Germinal center (tissue), 1 donor: ENCODE data around the gene ACVRL1.
"Not testable (repeated sequence)": the region's sequence is repeated elsewhere in the genome, so short reads cannot be mapped to it uniquely, and the experiment has no call there.

Experiments used
- DNase-seq: peaks from one replicate; pipeline ENCODE4 v3.0.0; 2012; ENCODE audit warnings: mixed read lengths, low spot score

ACVRL1 gene

DNA sequence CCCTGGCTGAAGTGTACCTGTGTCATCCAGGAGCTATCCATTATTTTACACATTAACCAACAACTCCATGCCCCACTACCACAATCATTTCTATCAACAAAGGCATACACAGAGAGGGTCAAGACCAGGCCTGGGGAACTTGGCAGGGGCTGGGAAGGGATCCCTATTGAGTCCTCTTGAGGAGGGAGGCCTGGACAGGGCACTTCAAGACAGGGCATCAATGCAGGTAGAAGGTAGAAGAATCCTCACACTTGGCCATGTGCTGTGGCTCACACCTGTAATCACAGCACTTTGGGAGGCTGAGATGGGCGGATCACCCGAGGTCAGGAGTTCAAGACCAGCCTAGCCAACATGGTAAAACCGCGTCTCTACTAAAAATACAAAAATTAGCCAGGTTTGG, 32.8 kb upstream of the ACVRL1 start:
- DNase-seq: no peak

DNA sequence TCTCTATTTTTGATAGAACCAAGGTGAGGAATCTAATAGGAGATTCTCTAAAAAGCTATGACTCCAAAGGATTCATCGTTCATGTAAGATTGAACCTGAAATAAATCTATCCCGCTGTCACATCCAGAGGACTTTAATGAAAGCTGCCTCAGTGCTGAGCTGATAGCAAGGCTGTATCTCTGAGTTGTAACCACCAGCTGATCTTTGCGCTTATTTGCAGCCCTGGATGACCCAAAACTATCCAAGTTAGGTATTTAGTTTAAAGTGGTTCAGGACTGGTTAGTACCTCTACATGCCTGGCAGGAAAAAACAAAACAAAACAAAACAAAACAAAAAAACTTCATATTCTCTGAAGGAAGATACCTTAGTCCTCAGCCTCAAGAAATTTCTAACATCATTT, 28.2 kb upstream of the ACVRL1 start:
- no peak for DNase-seq

DNA sequence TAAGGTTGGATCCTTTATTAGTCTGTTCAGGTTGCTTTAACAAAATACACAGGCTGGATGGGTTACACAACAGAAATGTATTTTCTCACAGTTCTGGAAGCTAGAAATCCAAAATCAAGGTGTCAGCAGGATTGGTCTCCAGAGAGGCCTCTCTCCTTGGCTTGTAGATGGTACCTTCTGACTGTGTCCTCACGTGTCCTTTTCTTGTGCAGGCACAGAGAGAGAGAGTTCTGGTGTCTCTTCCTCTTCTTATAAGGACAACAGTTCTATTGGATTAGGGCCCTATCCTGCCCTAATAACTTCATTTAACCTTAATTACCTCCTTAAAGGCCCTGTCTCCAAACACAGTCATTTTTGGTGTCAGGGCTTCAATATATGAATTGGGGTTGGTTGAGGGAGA, 24.0 kb upstream of the ACVRL1 start:
- DNase-seq: no peak

DNA sequence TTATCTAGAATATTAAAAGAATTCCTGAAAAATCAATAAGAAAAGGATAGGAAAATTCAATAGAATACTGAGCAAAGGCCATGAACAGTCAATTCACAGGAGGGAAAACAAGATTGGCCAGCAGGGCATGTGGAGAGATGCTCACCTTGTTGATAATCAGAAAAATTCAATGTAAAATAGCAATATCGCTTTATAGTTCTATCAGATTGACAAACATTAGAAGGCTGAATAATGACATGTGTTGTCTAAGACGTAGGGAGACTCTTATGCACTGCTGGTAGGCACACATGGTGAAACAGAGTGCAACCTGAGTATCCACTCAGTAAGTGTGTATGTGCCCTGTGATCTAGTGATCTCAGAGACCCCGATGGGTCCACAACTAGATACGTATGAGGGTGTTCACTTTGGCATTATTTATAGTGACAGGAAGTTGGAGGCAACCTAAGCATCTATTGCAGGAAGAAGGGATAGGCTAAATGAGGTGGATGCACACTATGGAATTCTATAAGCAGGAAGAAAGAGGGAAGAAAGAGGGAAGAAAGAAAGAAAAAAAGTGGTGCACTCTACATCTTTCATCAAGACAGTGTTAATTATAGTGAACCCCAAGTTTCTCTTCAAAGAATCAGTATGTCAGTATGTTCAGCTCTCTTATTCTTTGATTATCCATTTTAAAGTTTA, 23.2 kb upstream of the ACVRL1 start:
- DNase-seq: no peak

DNA sequence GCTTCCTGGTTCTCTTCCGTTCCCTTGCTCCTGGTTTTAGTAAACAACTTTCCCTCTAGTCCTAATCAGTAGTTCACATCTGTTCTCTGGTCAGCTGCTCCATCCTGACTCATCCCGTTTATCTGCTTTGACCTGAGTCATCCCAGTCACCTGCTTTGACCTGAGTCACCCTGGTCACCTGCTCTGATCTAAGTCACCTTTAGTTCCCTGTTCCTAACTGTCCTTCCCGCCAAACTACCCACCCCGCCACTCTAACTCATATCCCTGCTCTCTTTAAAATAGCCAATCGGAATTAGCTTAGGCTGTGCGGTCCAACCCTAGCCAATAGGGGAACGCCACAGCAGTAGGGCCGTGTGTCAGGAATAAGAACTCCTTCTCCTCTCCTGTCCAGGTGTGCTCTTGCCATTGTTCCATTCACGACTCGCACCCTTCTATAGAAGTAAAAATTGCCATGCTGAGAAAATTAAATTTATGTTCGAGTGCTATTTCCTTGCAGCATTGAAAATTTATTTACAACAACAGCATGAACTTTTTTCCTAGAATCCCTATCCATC, 22.6 kb upstream of the ACVRL1 start:
- DNase-seq: no peak

DNA sequence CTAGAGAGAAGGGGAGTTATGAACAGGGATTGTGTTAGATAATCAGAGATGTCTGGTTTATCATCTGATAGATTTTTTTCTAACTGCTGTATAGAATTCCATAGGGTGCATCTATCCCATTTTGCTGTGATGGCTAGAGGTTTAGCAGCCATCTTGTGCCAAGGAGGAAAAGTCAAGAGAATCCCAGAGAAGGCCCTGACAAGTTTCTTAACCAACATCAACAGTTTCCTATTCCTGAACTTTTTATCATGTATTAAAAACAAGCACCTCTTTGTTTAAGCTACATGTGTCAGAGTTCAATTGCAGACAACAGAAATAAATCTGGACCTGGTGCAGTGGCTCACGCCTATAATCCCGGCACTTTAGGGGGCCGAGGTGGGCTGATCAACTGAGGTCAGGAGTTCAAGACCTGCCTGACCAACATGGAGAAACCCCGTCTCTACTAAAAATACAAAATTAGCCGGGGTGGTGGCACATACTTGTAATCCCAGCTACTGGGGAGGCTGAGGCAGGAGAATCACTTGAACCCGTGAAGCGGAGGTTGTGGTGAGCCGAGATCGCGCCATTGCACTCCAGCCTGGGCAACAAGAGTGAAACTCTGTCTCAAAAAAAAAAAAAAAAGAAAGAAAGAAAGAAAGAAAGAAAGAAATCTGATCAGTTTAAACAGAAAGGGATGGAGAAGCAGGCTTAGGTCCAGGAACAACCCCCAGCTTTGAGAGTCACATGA, 21.8 kb upstream of the ACVRL1 start:
- not testable (repeated sequence) for DNase-seq

DNA sequence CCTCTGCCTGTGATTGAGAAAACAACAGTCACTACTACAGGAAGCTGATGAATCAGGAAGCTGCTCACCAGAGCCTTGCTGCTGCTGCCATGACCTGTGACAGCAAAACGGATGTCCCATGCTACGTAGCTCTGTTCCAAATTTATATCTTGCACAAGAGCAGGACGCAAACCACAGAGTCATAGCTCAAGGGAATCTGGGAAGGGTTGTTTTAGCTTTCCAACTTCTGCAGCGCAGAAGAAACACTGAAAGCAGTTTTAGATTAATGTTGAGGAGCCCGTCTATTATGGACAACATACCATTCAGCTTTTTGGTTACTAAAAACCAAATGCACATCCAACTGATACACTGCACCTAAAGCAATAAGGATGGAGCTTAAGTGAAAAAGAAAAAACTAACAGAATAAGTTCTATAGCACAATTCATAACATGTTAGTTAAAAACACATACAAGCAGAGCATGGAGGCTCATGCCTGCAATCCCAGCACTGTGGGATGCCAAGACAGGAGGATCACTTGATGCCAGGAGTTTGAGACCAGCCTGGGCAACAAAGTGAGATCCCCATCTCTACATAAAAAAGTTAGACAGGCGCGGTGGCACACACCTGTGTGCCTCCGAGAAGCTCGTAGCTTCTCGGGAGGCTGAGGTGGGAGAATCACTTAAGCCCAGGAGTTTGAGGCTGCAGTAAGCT, 21.1 kb upstream of the ACVRL1 start:
- DNase-seq: peak; percentile 72

DNA sequence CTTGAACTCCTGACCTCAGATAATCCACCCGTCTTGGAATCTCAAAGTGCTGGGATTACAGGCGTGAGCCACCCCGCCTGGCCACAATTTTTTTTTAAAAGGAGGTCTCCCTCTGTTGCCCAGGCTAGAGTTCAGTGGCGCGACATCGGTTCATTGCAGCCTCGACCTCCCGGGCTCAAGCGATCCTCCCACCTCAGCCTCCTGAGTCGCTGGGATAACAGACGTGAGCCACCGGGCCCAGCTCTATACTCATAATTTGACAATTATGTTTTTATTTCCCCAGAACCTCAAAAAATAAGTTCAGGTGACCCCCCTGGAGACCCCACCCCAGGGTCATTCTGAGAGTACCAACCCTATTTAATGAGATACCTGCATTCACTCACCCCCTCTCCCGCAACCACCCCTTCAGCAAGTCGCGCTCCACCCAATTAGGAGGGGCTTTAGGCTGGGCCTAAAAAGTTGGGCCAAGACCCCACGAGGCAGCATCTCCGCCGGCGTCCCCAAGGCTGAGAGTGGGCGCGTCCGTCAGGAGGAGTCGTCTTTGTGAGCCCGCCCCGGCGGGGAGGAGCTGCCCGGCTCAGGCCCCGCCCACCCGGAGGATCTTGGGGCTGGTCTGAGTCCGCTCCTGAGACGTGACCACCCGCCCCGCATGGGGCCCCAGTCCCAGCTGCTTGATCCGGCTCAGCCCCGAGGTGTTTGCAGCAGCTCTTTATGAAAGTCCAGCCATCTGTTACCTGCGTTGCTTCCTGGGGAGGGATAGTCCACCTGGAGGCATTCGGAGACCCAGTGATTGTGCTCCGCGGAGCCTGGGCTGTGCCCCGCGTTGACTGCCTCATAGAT, 19.6 kb upstream of the ACVRL1 start, which contains the start of gene ANKRD33:
Gene ANKRD33, plus strand, starts transcription at position 628 of the 840 bp plus-strand sequence. Its CDS starts 84 bp downstream, at position 712.
- no peak for DNase-seq

DNA sequence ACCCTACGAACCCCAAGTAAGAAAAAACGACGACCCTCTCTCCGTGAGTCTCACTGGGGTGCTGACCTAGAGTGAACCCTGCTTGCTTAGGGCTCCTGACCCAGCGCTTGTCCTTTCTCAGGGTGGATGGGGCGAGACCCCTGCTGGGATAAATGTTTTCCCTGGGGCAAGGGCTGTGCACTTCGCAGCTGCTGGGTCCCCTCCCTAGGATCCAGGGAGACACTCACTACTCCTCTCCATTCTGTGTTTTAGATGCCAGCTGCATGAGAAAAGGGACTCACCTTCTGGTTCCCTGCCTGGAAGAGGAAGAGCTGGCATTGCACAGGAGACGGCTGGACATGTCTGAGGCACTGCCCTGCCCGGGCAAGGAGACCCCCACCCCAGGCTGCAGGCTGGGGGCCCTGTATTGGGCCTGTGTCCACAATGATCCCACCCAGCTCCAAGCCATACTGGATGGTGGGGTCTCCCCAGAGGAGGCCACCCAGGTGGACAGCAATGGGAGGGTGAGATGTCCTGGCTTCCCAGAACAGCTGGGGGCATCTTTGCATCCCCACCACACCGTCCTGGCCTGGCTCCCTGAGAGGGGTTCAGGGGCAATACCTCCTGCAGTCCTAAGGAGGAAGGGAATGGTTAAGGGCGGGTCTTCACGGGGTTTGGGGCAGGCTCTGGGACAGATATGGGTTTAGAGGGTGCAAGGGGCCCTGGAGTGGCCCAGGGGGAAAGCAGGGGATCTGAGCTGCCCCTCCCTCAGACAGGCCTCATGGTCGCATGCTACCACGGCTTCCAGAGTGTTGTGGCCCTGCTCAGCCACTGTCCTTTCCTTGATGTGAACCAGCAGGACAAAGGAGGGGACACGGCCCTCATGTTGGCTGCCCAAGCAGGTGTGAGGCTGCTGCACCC, 18.7 kb upstream of the ACVRL1 start:
- DNase-seq: no peak

DNA sequence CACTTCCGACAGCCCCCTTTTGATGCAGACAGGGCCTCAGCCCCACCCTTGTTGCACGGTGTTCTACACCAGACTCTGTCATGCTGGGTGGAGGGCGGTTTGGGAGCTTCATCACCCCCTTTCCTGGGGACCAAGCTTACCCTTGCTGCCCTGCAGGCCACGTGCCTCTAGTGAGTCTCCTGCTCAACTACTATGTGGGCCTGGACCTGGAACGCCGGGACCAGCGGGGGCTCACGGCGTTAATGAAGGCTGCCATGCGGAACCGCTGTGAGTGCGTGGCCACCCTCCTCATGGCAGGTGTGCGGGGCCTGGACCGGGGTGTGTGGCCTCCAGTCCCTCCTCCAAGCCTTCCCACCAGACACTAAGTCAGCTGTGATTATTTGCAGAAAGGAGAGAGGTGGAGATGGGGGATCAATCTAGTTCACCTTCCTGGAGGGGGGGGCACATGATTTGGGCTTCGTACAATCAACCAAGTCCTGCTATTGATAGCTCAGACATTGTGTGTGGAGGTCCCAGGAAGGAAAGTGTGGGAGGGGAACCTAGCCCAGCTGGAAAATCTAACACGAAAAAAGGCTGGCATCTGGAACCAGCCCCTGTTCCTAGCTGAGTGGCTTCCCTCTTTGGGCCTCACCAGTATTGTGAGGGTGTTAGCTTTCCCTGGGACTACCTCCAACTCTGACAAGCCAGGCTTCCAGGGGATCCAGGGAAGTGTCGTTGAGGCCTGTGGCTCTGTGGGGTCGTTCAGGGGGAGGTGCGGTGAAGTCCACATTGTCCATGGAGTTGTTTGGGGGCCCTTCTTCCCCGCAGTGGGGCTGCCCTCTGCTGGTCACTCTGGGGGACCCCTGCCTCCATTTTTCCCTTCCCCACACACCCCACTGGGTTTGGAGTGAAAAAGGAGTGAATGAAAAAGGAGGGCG, 17.8 kb upstream of the ACVRL1 start:
- DNase-seq: no peak

DNA sequence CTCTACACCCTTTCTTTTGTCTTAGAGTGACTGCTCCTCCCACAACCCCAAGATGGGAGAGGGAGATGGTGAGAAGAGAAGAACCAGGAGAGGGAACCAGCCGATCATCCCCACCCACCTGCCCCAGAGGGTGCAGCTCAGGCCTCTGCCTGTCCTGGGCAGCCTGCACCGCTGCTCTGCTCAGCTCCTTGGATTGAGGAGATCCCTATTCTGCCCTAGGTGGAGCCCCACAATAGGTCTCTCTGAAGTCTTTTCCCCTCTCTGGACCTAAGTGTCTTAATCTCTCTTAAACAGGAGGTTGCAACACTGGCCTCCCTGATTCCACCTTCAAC, 17.2 kb upstream of the ACVRL1 start:
- no peak for DNase-seq

DNA sequence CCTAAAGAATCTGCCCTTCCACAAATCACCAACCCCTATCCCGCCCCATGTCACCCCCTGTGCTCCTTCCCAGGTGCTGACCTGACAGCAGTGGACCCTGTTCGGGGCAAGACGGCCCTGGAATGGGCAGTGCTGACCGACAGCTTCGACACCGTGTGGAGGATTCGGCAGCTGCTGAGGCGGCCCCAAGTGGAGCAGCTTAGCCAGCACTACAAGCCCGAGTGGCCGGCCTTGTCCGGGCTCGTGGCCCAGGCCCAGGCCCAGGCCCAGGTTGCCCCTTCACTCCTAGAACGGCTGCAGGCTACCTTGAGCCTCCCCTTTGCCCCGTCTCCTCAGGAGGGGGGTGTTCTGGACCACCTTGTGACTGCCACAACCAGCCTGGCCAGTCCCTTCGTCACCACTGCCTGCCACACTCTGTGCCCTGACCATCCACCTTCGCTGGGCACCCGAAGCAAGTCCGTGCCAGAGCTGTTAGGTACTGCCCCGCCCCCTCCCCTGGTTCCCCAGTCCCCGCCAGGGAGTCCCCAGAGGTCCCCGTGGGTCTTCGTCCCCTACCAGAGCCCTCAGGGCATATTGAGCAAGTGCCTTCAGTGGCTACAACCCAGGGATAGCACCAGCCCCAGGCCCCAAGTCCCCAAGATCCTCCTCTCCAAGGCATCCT, 16.7 kb upstream of the ACVRL1 start:
- DNase-seq: no peak

DNA sequence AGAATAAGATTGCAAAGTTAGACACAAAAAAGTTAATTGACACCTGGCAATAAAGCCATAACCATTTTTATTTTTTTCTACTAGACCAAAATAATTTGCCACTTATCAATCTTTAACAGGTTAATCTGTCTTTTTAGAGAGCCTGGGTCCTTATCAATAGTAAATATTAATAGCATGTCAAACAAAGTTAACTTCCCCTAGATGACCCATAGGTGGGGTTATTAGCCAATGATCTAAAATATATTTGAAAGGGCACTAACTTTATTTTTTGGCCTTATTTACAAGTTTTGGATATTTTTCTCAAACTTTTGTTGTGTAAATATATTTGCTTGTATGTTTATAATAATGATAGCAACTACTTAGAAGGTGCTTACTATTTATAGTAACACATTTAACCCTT, 15.5 kb upstream of the ACVRL1 start:
- DNase-seq: no peak

DNA sequence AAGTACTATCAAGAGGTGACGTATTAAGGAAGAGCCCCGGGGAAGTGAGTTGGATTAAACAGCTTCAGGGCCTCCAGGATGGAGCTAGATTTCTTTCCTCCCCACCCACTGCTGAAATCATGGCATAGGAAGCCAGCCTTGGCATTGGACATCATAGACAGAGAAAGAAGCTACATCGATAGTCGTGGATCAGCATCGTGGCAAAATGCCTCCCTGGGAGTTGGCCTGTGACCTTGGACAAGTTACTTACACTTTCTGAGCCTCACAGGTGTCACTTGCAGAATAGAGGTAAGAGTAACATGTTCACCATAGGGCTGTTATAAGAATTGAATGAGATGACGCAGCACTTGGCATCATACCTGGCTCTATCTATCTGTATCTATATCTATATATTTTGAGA, 13.5 kb upstream of the ACVRL1 start:
- DNase-seq: no peak

DNA sequence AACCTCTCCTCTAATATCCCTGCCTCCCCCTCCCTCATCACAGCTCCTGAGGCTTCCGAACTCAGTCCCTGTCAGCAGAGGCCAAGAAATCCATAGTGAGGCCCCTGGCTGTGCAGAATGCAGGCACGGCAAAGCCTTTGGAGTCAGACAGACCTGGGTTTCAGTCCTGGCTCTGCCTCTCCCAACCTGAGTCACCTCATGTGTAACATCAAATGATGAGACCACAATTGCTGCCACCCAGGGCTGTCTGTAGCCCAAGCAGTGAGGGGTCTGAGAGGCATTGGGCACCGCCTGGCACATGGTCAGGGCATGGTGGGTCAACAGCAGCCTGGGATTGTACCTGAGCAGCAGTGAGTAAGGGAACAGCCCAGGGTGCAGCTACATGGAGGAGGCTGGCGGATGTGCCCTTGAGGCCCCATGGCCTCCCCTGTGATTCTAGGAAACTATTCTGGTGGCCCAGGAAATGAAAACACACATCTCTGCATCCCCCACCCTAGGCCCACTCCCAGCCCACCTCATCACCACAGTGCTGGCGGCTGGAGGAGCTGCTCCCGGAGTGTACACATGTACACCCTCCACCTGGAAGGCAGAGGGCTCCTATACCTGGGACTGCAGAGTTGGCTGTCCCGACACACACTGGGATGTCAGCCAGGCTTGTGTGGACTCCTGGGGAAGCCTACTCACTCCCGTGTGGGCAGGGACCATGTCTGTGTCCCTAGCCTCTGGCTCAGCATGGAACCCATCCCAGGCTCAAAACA, 11.7 kb upstream of the ACVRL1 start:
- no peak for DNase-seq

DNA sequence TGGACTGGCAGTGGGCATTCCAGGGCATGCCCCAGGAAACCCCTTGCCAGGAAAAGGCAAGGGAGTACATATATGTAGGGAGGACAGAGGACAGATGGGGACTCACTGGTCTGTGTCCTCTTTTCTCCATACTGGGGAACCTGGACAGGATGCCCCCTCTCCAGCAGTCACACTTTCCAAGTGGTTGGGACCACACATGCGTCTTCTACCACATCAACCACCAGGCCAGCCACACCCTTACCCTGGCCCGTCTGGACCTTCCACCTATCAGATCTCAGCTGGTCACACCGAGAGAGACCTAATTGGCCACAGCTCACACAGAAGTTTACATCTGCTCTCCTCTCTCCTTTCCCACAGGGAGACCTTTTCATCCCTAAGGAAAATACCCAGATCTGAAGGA, 11.1 kb upstream of the ACVRL1 start:
- DNase-seq: no peak

DNA sequence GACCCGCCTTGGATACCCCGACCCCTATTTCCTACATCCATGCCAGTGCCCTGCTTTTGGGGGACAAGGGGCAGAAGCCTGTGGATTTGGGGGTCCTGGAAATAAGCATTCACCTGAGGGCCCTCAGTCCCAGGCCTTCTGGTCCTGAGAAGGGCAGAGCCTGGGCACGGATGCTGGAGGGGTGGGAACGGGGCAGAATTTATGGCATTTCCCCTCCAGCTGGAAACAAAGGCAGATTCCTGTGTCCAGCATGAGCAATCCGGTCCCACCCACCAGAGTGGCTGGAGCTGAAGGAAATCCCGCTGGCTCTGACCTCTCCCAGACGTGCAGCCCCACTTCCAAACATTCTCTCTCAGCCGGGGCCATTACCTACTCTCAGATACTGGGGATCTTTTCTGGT, 10.1 kb upstream of the ACVRL1 start:
- DNase-seq: no peak

DNA sequence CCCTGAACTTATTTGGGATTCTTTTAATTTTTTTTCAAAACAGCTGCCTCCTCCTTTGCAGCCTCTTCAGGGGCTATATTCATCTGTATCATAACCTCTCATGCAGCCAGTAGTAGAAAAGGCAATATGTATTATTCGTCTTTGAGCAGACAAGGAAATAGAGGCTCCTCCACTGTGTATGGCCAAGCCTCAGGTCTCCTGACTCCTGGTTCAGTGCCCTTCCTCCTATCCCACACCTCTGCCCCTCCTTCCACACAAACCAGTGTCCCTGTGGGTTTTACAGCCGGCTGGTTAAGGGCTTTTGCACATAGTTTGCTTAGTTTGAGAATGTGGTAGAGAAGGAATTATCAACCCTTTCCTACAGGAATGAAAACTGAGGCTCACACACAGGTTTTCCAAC, 8.8 kb upstream of the ACVRL1 start:
- DNase-seq: no peak

DNA sequence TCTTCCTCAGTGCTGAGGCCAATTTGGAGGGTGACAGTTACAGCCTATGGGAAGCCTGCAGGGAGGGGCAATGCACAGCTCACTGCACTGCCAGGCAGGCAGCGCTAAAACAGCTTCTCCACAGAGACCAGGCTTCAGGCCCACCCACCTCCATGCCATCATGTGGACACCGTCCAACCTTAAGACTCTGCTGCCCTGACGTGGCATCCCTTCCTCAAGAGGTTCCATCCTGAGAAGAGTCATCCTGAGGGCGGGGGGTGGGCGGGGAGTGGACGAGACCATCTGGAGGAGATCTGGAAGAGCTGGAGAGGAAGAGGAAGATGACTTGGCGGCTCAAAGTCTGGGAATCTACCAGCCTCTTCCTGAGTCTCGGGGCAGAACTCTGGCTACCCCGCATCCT, 8.4 kb upstream of the ACVRL1 start:
- no peak for DNase-seq
